Measurements from ENCODE around the gene GRAP2.

DNA sequence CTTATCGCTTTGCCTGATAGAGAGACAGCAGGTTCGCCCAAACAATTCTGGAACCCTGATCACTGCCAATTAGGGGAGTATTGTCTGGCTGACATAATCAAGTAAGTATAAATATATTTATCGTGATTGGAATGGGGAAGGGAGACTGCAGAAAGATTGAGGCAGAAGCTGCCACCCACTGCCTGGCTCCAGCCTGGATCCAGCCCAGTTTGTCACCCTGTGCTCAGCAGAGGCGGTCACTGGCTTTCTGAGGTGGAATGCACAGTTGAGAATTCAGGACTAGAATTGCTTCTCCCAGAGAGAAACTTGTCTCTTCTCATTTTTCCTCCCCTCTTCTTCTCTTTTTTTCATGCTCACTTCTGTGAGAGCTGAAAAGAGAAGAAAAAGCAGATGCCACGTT, 25.9 kb downstream of the GRAP2 start:
- TF ChIP-seq, protein P1, sequence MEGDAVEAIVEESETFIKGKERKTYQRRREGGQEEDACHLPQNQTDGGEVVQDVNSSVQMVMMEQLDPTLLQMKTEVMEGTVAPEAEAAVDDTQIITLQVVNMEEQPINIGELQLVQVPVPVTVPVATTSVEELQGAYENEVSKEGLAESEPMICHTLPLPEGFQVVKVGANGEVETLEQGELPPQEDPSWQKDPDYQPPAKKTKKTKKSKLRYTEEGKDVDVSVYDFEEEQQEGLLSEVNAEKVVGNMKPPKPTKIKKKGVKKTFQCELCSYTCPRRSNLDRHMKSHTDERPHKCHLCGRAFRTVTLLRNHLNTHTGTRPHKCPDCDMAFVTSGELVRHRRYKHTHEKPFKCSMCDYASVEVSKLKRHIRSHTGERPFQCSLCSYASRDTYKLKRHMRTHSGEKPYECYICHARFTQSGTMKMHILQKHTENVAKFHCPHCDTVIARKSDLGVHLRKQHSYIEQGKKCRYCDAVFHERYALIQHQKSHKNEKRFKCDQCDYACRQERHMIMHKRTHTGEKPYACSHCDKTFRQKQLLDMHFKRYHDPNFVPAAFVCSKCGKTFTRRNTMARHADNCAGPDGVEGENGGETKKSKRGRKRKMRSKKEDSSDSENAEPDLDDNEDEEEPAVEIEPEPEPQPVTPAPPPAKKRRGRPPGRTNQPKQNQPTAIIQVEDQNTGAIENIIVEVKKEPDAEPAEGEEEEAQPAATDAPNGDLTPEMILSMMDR (IDR thresholded peaks at IDR 0.05 in 2 of 3, conservative IDR thresholded peaks at IDR 0.05 in 1 of 3; ENCODE audit: control insufficient read depth in 2 of 3, extremely low read depth in 1 of 3, insufficient read depth in 1 of 3, low read depth in 3 of 3, low read length in 3 of 3) = no peak
- TF ChIP-seq, protein P2, sequence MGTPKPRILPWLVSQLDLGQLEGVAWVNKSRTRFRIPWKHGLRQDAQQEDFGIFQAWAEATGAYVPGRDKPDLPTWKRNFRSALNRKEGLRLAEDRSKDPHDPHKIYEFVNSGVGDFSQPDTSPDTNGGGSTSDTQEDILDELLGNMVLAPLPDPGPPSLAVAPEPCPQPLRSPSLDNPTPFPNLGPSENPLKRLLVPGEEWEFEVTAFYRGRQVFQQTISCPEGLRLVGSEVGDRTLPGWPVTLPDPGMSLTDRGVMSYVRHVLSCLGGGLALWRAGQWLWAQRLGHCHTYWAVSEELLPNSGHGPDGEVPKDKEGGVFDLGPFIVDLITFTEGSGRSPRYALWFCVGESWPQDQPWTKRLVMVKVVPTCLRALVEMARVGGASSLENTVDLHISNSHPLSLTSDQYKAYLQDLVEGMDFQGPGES (IDR thresholded peaks at IDR 0.05) = no peak
- no peak for TF ChIP-seq ASH2L (IDR thresholded peaks at IDR 0.05; ENCODE audit: borderline replicate concordance, low read depth)
